CD4-positive, alpha-beta T cell treated with Interleukin-4 for 1 hour (primary cell): ENCODE measurements around the gene SRBD1.

Experiments used
- DNase-seq, 2 donors: peaks; one replicate each; pipeline ENCODE4 v3.0.0-alpha.2; 2020 to 2022

Gene SRBD1

DNA sequence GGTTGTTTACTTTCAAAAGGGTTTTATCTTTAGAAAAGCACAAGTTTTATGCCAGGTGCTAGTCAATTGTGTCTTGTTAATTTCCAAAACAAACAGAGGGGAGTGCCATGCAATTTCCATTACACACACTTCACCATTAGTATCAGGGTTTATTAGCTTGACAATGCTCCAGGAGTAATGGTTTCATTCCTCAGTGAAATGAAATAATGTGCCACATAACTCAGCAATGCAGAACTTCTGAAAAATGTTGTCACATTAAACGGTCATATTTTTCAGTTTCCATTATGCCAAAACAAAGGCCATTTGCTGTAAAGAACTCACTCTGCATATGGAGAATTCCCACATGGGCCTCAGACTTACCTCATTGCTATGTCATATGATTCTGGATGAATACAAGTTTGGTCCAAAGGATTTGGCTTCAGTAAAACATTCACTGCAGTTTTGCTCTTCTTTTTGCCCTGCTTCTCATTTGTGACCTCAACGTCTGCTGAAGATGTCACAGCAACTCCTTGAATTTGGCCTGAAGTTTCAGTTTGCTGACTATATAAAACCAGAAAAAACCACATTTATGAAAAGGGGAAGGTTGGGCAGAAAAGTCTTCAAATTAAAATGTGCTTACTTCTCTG lies 198.2 kb downstream of the SRBD1 start:
- DNase-seq = no peak

DNA sequence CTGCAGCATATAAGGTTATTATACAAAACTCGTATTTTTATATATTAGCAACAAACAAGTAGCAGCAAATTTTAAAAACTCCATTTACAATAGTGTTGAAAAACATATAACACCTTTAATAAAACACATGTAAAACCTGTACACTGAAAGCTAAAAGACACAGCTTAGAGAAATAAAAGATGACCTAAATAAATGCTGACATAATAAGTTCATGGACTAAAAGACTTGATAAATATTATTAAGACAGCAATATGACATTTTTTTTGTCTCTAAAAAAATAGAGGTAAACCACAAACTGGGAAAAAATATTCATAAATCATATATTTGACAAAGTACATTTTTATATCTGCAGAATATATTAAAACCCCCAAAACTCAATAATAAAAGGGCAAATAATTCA lies 201.4 kb downstream of the SRBD1 start:
- no peak for DNase-seq

DNA sequence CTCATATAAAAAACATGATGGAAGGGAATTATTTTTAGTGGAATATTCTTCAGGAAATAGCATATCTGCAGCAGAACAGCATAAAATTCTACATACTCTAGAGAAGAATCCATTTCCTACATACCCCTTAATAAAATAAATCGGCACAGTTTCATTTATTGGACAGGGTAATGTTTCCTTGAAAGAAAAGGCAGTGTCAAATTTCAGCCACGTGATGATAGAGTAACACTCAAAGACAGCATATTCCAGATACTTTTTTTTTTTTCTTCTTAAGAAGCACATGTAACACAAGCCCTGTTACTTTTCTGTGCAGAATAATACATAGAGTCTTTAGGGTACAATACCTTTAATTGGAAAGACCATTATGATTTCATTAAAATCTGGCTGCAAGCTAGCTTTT lies 204.4 kb downstream of the SRBD1 start:
- DNase-seq = no peak

DNA sequence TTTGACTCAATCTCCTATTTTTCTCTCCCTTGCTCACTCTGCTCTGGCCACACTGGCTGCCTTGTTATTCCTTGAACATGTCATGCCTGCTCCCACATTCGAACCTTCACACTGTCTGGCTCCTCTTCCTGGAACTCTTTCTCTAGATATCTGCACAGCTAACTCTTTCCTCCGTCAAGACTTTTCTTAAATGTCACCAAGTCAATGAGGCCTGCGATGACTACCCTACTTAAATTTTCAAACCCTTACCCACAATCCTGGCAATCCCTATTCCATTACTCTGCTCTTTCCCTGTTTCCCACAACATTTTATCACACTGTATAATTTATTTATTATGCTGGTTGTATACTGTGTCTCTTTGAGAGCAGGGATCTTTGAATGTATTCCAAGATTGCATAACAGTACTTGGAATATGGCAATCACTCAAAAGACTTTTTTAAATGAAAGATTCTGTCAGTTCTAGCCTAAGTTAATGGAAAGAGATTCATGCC lies 206.2 kb downstream of the SRBD1 start:
- no peak for DNase-seq

DNA sequence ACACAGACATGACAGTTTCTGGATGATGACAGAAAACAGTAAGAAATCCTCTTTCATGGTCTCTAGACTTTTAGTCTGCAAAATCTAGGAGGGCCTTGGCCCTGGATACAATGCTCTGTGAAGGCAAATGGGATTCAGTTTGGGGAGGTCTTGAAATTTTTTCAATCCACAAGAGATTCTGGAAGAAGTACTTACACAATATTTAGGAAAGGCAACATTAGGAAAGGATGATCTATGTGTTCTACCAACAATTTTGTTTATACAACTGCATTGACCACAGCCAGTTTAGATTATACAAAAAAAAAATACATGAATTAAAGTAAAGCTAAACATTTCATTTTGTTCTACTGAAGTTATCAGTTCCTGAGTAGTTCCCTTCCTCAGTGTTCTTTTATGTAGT lies 208.0 kb downstream of the SRBD1 start:
- no peak for DNase-seq

DNA sequence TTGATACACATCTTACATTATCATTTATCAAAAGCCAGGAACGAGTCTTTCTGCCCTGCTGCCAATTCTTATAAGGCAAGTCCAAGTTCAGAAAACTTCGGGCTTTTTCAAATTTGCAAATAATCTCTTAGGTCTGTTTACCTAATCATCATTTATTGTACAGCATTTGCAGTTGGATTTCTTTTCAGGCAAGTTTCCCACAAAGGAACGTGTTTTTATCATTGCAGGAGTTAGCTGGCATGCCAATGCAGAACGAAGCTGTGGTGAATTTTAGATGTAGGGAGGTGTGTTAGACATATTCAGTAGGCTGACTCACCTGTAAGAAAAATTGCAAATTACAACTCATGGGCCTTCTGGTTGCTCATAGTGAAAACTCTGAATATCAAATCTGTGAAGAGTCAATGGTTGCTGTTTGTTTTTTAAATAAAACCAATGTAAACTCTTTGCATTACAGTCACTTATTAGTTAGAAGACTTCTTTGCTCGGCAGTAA lies 209.6 kb downstream of the SRBD1 start:
- DNase-seq = no peak

DNA sequence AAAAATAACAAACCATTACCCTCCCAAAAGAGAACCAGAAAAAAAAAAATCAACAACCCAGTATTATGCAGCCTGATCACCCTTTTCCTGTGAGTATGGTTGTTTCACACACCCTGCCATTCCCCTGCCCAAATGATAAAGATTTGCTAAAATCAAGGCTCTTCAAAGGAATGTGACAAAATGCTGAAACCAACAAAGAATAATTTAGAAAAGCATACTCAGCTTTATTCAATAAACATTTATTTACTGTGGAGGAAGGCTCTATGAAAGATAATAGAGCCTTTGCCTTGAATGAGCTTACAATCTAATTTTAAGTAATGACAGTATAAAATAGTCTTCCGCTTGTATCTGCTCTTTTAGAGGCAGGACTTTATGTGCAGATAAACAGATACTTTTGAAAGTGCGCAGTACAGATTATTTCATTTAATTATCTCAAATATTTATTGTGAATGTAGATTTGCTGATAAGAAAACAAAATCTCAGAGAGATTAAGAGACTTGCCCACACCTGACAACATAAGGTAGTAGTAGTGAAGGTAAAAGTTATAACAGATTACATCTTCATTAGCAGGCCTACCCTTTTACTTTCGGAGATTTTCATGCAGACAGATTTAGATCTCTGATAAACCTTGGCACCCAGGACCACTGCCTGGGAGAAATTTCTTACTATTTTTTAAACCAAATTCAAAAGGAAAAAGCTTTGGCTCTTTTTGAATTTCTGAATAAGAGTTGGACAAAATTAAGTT lies 211.9 kb downstream of the SRBD1 start:
- DNase-seq = no peak

DNA sequence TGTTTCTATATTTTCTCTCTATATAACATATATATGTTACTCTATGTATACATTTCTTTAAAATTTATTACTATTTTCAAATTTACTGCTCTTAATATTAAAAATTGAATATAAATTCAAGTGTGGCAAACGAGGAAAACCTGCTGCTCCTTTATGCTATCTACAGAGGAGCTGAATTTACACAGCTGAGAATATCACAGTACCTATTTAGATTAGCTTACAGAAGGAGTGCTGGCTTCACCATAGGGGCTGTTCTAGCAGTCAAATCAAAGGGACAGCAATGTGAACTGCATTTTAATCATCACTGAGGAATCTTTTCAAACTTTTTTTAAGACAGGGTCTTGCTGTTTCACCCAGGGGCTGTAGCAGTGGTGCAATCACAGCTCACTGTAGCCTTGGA lies 213.8 kb downstream of the SRBD1 start:
- DNase-seq = no peak

DNA sequence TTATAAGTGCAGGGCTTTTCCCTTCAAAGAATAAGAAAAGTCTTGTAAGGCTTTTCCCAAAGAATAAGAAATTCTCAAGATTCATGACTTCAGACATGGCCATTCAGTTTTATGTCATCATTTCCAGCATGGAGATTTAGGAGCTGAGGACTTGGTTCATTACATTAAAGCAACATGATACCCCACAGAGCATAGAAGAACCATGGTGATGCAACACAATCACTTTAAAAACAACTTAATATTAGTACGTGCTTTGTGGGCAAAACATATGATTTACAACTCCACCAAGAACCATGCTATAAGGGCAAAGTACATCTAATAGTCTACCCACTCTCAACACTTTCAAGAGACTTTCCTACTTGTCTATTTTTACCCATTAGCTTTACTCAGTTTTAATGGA lies 214.4 kb downstream of the SRBD1 start:
- no peak for DNase-seq

DNA sequence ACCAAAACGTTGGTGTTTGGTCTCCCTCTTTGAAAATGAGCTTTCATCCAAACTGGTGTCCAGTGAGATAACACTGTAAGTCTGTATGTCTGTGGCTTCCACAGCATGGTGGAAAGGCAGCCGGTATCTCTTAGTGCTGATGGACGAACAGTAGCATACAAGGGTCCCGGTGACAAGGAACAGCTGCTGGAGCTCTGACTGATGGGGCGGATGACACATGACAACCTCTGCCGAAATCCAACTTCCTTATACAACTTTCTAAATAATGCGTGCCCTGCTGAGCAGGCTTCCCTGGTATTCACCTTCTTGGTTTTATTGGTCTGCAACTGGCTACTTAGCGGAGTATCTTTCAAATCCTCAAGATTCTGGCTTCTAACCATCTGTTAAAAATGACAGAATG lies 216.2 kb downstream of the SRBD1 start:
- no peak for DNase-seq

DNA sequence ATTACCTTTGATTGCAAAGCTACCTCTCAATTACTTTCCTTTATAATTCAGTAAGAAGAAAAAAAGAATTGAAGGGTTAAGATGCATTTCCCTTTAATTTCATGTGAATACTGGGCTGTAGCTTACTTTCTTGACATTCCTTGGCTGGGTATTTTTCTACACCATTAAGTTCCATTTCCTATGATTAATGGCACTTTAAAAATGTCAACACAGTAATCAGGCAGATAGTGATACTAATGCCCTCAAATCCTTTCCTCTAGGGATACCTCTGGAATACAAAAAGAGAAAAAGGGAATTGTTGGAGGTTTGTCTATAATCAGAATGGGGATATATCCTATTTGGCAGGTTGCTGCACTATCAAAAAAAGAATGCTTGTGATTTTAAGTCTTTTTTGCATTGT lies 216.9 kb downstream of the SRBD1 start:
- no peak for DNase-seq

DNA sequence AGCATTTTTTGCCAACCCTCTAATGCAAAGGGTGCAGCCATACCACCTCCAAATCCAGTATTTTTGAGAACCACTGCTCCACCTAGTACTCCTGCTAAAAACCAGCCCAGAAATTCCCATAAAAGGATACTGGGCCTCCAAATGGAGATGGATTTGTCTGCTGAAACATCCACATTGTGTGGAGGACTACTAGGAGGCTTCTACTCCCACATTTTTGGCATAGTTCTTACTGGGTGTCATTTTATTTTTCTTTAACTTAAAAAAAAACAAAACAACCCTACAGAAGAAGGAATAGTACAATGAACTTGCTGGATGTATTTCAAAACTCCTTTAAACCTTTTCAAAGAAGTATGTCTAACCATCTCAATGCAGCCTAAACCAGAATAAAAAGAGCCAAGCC lies 219.2 kb downstream of the SRBD1 start:
- DNase-seq = no peak

DNA sequence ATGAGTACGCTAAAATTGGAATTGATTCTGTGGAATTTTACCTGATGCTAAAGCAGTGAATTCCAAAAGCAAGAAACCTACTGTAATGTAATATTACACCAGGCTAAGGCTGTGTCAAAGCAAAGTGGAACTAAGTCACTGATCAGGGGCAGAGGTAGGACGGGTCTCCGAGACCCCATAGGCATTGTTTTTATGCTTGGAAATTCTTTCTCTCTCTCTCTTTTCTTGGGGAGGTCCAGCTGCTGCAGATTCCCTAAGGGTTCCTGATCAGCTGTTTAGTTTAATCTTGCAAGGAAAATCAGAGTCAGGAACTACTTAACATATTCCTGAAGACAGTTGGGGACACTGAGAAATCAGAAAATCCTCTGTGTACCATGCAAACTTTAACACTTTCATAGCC lies 220.2 kb downstream of the SRBD1 start:
- DNase-seq = no peak

DNA sequence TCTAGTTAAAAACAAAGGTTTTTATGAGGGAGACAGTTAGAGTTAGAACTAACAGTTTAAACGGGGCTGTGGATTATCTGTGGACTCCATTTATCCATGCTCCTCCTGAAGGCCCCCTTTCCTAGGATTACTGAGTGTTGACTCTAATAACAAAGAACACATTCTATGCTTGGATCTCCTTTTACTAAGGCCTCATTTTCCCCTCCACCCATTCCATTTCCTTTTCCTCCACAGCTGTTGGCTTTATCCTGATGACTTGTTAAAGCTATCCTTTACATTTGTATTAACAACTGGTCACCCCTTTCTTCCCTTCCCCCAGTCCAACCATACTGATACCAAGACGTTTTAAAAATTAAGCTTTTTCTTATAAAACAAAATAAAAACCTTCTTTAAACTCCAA lies 220.6 kb downstream of the SRBD1 start:
- DNase-seq = no peak

DNA sequence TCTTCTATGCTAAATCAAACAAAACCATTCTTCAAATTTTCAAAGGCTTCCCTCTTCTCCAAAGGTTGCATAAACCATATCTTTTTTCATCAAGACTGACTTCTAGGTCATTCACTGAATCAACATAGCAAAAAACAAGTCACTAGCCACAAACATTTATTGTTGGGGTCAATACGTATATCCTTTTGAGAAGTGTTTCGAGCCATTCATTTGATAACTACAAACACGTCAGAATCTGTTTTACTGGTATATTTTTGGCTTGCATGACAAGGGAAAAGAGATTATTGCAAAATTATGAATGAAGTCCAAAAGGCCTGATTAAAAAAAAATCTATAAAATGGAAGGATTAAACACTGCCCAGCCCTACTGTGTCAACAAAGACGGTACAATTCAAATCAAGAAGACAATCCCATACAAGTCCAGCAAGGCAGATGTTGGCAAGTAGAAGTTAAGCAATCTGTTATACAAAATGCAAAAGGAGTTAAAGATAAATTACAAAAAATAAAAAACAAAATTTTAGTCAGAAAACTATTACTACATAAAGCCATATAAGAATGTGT lies 222.4 kb downstream of the SRBD1 start:
- no peak for DNase-seq

DNA sequence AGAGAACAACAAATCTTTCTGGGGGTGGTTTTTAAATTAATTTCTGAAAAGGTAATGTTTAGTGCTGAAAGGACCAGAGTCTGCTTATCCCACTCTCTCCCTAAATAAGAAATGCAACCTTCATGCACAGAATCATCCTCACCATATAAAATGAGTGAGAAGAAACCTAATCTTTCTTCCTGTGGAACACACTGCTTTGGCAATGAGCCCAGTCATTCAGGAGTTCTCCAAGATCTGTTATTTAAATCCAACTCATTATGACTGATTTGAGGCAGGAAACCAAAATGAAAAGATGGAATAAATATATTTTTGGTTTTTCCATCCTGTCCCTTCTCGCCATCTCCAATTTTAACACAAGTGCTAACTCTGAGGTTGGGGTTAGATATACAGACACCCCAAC lies 228.3 kb downstream of the SRBD1 start:
- DNase-seq = no peak

DNA sequence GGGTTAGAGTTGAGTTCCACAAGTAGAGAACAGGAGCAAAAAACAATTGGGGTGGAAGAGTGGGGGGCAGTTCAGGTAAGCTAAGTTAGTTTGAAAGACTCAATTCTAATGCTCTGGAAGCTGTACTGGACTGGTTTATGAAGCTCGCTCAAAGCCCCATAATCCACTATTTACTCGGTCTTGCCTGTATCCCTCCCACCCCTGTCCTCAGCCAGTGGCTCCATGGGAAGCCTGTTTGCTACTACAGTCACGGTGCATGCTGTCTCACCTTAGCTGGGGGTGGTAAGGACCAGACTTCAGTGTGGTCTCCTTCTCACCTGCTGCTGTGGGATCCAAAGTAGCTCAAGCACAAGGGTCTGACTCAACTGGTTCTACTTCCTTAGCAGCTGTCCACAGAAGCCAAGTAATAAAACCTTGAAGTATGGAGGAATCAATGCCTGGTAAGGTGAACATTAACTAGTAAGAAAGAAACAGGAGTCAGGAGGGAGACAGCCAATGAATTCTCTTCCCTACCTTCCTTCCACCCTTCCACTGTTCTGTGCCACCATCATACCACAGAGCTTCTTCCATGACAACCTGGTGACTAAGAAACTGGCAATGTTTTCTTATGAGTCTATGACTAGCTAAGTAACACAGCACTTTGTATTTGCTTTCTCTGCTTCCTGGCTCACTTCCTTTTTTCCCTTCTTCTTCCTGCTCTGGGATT lies 230.8 kb downstream of the SRBD1 start:
- no peak for DNase-seq

DNA sequence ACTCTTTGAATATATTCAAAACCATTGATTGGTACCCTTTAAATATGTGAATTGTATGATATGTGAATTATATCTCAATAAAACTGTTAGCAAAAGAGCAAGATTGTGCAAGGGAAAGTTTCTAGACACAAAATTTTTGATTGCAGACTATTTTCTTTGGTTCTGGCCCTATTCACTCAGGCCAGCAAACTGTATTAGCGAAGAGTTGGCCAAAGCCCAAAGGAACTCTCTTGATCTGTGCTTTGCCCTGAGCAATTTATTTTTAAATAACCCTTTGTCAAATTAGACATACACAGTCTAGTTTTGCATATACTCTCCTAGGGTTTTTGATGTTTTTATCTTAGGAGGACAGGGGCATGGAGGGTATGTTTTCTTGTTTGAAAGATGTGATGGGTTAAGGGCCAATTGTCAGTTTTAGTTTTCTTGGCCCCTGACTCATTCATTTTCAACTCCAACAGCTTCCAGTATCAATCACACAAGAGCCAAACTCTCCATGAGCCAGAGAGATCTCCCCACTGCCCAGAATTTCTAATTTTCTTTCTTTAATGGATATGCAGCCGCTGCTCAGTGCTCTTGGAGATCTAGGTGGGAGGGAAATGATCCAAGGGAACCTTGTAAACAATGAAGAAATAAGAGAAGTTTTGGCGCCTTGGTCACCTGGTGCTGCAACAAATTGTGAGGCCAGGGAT lies 231.5 kb downstream of the SRBD1 start:
- no peak for DNase-seq

DNA sequence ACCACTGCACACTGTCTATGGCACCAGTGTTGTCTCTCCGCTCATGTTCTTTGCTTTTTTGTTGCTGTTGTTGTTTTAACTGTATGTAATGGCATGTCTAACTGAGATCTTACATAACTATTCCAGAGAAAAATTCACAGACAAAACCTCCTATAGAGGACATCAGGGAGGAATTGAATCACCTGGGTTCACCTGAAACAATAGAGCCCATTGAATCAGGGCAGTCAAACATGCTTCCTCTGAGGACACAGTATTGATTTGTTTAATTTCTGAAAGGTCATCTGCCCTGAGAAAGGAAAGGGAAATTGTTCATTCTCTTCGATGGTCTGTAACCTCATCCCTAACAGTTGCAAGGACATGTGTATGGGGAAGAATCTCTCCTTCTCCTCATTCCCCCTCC lies 237.5 kb downstream of the SRBD1 start:
- no peak for DNase-seq

DNA sequence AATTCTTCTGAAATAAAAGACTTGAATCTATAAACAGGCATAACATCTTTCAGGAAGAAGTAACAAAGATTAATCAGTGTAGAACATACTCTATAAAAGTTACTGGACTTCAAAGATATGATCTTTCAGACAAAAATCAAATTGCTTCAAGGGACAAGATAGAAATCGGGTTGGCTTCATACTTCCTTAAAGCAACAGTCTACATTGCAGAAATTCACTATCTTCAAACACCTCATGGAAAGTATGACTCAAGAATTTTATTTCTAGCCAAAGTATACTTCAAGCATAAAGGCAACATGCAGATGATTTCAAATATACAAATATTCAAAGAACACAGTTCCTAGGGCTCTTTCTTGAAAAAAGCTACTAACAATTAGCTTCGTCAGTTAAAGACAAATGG lies 240.7 kb downstream of the SRBD1 start:
- DNase-seq = no peak

DNA sequence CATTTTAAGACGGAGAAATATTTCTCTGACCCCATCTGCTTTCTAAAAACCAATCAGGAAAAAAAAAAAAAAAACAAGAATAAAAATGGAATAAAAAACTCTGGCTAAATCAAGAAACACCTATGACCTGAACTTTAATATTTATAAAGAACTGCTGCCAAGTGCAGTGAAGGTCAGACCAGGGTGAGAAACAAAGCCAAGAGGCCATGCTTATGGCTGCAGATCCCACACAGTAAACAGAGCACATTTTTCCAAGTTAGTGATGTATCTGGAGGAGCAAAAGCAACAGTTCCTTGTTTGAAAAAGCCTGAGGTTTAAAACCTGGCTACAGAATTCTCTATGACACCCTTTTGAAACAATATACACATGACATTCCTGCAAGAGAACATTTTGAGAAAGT lies 242.3 kb downstream of the SRBD1 start:
- no peak for DNase-seq

DNA sequence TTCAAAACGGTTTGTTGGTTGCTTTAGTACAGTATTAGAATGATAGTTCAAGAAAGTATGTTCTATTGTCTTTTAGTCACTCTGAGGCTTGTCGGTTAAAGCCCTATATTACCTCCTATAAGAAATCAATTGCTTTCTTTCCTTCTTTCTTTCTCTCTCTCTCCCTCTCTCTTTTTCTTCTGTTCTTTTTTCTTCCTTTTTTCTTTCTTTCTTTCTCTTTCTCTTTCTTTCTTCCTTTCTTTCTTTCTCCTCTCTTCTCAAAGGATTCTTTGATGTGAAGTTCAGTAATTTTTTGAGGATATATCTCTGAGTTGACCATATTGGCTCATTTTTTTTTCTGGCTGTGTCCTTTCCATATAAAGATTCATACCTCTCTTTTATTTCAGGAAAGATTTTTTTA lies 249.4 kb downstream of the SRBD1 start:
- DNase-seq = no peak

DNA sequence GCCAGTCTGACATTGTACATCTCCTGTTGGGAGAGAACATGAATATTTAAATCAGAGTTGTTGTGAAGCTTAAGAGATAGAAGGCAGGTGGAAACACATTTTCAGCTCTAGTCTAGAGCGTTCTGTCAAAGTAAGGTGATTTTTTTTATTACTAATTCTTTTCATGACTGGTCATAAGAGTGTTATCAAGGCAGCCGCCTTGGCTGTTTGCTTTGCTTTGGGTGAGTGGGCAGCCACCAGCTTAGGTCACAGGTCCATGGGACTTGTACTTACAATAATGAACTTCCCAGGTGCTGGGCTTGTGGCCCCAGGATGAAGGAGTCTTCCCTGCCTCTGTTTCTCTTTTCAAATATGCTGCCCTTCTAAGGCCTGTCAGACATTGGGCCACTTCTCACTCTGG lies 256.3 kb downstream of the SRBD1 start:
- no peak for DNase-seq
